ENCODE results near the gene WASF3.

DNA sequence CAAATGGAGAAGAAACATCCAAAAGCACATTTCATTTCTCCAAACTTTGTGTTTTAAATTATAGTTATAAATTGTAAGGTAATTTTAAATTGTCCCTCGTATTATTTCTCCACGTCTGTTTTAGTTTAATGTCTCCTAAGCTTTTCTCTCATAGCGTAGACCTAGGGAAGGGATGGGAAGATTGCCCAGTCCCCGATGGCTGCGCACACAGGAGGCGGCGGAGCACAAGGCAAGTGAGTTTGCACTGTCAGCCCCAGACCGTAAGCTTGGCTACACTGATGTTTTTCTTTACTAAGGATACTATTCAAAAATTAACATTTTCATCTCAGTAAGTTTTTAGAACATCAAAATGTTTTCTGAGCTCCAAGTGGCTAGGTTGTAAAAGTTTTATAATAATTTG, 130.8 kb downstream of the WASF3 start:
- TF ChIP-seq CTCF (IDR thresholded peaks at IDR 0.05; ENCODE audit: insufficient read depth, low read depth, low read length) = no peak
- no peak for TF ChIP-seq EZH2 (IDR thresholded peaks at IDR 0.05; ENCODE audit: insufficient read depth, low read length)
